ENCODE data around the gene GDI1.

GRCh38 chrX:154472685-154473632 lies 36.0 kb downstream of the GDI1 start:
- TF ChIP-seq CTCF (conservative IDR thresholded peaks at IDR 0.05; ENCODE audit: low read depth, low read length) (no peak), EZH2 (IDR thresholded peaks at IDR 0.05; ENCODE audit: low read length, unreplicated experiment) (no peak), EZH2phosphoT487 (IDR thresholded peaks at IDR 0.05; ENCODE audit: borderline replicate concordance, low read length) (no peak)

All from PC-3 (cell line).